ENCODE data around the gene MX1. TPM values are rescaled to one million over a fixed set of nuclear protein-coding genes. Genes with fewer than 3 reads are reported as not detected.
A peak's percentile ranks its signal among the peaks of the same experiment; 100 is the strongest.

The MX1 gene
- polyA plus RNA-seq, 5 donors: 6.3 to 11.3 (median 7.4) TPM

- DNase-seq: no peak
Measured at GRCh38 chr21:41489329-41489728, 63.3 kb downstream of the MX1 start.

GRCh38 chr21:41490330-41490729 lies 64.3 kb downstream of the MX1 start:
- no peak for DNase-seq

- no peak for DNase-seq
Measured at GRCh38 chr21:41491412-41491811, 65.4 kb downstream of the MX1 start.

- no peak for DNase-seq
Measured at GRCh38 chr21:41494242-41494641, 68.2 kb downstream of the MX1 start.

GRCh38 chr21:41497008-41497407 lies 71.0 kb downstream of the MX1 start:
- DNase-seq: no peak

- no peak for DNase-seq
Measured at GRCh38 chr21:41497788-41498187, 71.7 kb downstream of the MX1 start.

- DNase-seq: no peak
Measured at GRCh38 chr21:41499920-41500319, 73.9 kb downstream of the MX1 start.

- DNase-seq: no peak
Measured at GRCh38 chr21:41500363-41500762, 74.3 kb downstream of the MX1 start.

- no peak for DNase-seq
Measured at GRCh38 chr21:41500931-41501381, 74.9 kb downstream of the MX1 start.

- DNase-seq: no peak
Measured at GRCh38 chr21:41501919-41502318, 75.9 kb downstream of the MX1 start.

GRCh38 chr21:41503331-41503730 lies 77.3 kb downstream of the MX1 start:
- no peak for DNase-seq

- DNase-seq: no peak
Measured at GRCh38 chr21:41504030-41504429, 78.0 kb downstream of the MX1 start.

GRCh38 chr21:41506005-41506594 lies 80.1 kb downstream of the MX1 start:
- DNase-seq: no peak

GRCh38 chr21:41506611-41507520 lies 80.8 kb downstream of the MX1 start:
- no peak for DNase-seq

GRCh38 chr21:41507521-41508414 lies 81.7 kb downstream of the MX1 start, which contains the start of gene TMPRSS2:
Gene TMPRSS2 (minus strand): TSS chr21:41508158. CDS start chr21:41498133, 10,025 bp downstream.
- DNase-seq: peak in 1 of 2 donors; percentile 51

- no peak for DNase-seq
Measured at GRCh38 chr21:41508415-41509144, 82.5 kb downstream of the MX1 start.

Other genes with a start within 250 kb of the MX1 start
- gene FAM3B, start 109.4 kb upstream of the MX1 start, polyA plus RNA-seq (ENCODE audit: insufficient read depth in 1 of 5, insufficient read length in 5 of 5, low replicate concordance in 1 of 5): 10 to 100 TPM in 4 of 5 donors, 1 to 10 TPM in 1; 8.6 to 24.0 (median 14.3) TPM
- 1 to 10 TPM in 4 of 5 donors, under 1 TPM in 1; 0.76 to 2.6 (median 2.0) TPM for gene MX2, start 64.2 kb upstream of the MX1 start, polyA plus RNA-seq (ENCODE audit: insufficient read depth in 1 of 5, insufficient read length in 5 of 5, low replicate concordance in 1 of 5)
- 10 to 100 TPM; 47.6 to 58.0 (median 50.4) TPM for gene TMPRSS2, start 81.9 kb downstream of the MX1 start, polyA plus RNA-seq (ENCODE audit: insufficient read depth in 1 of 5, insufficient read length in 5 of 5, low replicate concordance in 1 of 5)